NCI-H82 treated with DMSO at 0.1 percent for 48 hours (cell line): ENCODE measurements around the gene AHSG.
A peak's percentile ranks its signal among the peaks of the same experiment; 100 is the strongest.
"Not testable (repeated sequence)": the region's sequence is repeated elsewhere in the genome, so short reads cannot be mapped to it uniquely, and the experiment has no call there.

Experiments
- DNase-seq: peaks from one replicate; lab custom pipeline; 2025; ENCODE audit not compliant: unreplicated experiment; lab: John Stamatoyannopoulos, UW

Gene AHSG

GRCh38 chr3:186612721-186613636, at the start of gene AHSG:
Gene AHSG (plus strand): TSS chr3:186613060. CDS start chr3:186613142, 82 bp downstream.
- no peak for DNase-seq

GRCh38 chr3:186564586-186564985, 48.3 kb upstream of the AHSG start:
- DNase-seq: no peak

GRCh38 chr3:186566772-186567071, 46.1 kb upstream of the AHSG start:
- no peak for DNase-seq

- peak; percentile 88 for DNase-seq
Observed at GRCh38 chr3:186567072-186567921, 45.6 kb upstream of the AHSG start, which contains the start of gene TBCCD1. Gene TBCCD1 (minus strand): TSS chr3:186567339. CDS start chr3:186564329, 3,010 bp downstream.

- not testable (repeated sequence) for DNase-seq
Observed at GRCh38 chr3:186569361-186569760, 43.5 kb upstream of the AHSG start.

- no peak for DNase-seq
Observed at GRCh38 chr3:186569779-186570095, 43.1 kb upstream of the AHSG start.

GRCh38 chr3:186570096-186570940, 42.5 kb upstream of the AHSG start, which contains the start of gene DNAJB11:
Gene DNAJB11 (plus strand): TSS chr3:186570720. CDS start chr3:186570898, 178 bp downstream.
- DNase-seq: peak; percentile 99

- no peak for DNase-seq
Observed at GRCh38 chr3:186570941-186571643, 41.8 kb upstream of the AHSG start.

- DNase-seq: no peak
Observed at GRCh38 chr3:186571644-186572013, 41.2 kb upstream of the AHSG start.

- DNase-seq: no peak
Observed at GRCh38 chr3:186577521-186577920, 35.3 kb upstream of the AHSG start.

- no peak for DNase-seq
Observed at GRCh38 chr3:186580785-186581184, 32.1 kb upstream of the AHSG start.

- DNase-seq: no peak
Observed at GRCh38 chr3:186582541-186582940, 30.3 kb upstream of the AHSG start.

GRCh38 chr3:186583831-186584230, 29.0 kb upstream of the AHSG start:
- no peak for DNase-seq

GRCh38 chr3:186586245-186586644, 26.6 kb upstream of the AHSG start:
- not testable (repeated sequence) for DNase-seq

- DNase-seq: no peak
Observed at GRCh38 chr3:186587183-186587582, 25.7 kb upstream of the AHSG start.

- no peak for DNase-seq
Observed at GRCh38 chr3:186588632-186589031, 24.2 kb upstream of the AHSG start.

- no peak for DNase-seq
Observed at GRCh38 chr3:186589121-186589520, 23.7 kb upstream of the AHSG start.

GRCh38 chr3:186589856-186590579, 22.8 kb upstream of the AHSG start:
- DNase-seq: no peak

GRCh38 chr3:186590580-186591295, 22.1 kb upstream of the AHSG start:
- no peak for DNase-seq
